ENCODE measurements around the gene ANP32E.

GRCh38 chr1:150225546-150225945 is 10.4 kb downstream of the ANP32E start:
- TF ChIP-seq CTCF (IDR thresholded peaks at IDR 0.05) = no peak
- TF ChIP-seq POLR2AphosphoS5 (IDR thresholded peaks at IDR 0.05) = no peak
- TF ChIP-seq POLR2A (IDR thresholded peaks at IDR 0.05) = no peak
- TF ChIP-seq EP300 (IDR thresholded peaks at IDR 0.05) = no peak
